GM19397 (cell line): ENCODE results near the gene SERPINI2.

Experiments used
- ATAC-seq: cut with Tn5 transposase; IDR thresholded peaks from one replicate; pipeline ENCODE4 v1.9.1; 2021; ENCODE audit warnings: mild to moderate bottlenecking, moderate library complexity; ENCODE audit not compliant: unreplicated experiment

Gene SERPINI2

GRCh38 chr3:167473863-167474262, at the start of gene SERPINI2:
Gene SERPINI2 (minus strand): TSS chr3:167474042. CDS start chr3:167471834, 2,208 bp downstream.
- ATAC-seq = no peak

- ATAC-seq = no peak
These were observed 47.1 kb upstream of the SERPINI2 start for GRCh38 chr3:167521006-167521355.

- ATAC-seq = no peak
These were observed 46.6 kb upstream of the SERPINI2 start for GRCh38 chr3:167520266-167521005.

GRCh38 chr3:167507954-167508353, 34.1 kb upstream of the SERPINI2 start:
- ATAC-seq = no peak

- no peak for ATAC-seq
These were observed 28.6 kb upstream of the SERPINI2 start for GRCh38 chr3:167502401-167502800.

- ATAC-seq = no peak
These were observed 28.1 kb upstream of the SERPINI2 start for GRCh38 chr3:167501941-167502340.

- no peak for ATAC-seq
These were observed 24.1 kb upstream of the SERPINI2 start for GRCh38 chr3:167497903-167498302.

GRCh38 chr3:167493244-167493643, 19.4 kb upstream of the SERPINI2 start:
- no peak for ATAC-seq

GRCh38 chr3:167491621-167492020, 17.8 kb upstream of the SERPINI2 start:
- ATAC-seq = no peak

- no peak for ATAC-seq
These were observed 15.7 kb upstream of the SERPINI2 start for GRCh38 chr3:167489571-167489970.

GRCh38 chr3:167487556-167487955, 13.7 kb upstream of the SERPINI2 start:
- ATAC-seq = no peak

GRCh38 chr3:167484551-167484950, 10.7 kb upstream of the SERPINI2 start:
- no peak for ATAC-seq

GRCh38 chr3:167483708-167484475, 10.1 kb upstream of the SERPINI2 start:
- no peak for ATAC-seq

GRCh38 chr3:167481164-167481563, 7.3 kb upstream of the SERPINI2 start:
- no peak for ATAC-seq

- no peak for ATAC-seq
These were observed 6.9 kb upstream of the SERPINI2 start for GRCh38 chr3:167480748-167481147.

- ATAC-seq = no peak
These were observed 4.5 kb downstream of the SERPINI2 start for GRCh38 chr3:167469381-167469780.

- no peak for ATAC-seq
These were observed 5.8 kb downstream of the SERPINI2 start for GRCh38 chr3:167467848-167468611.

- ATAC-seq = no peak
These were observed 6.9 kb downstream of the SERPINI2 start for GRCh38 chr3:167466966-167467365.

- ATAC-seq = no peak
These were observed 17.6 kb downstream of the SERPINI2 start for GRCh38 chr3:167456157-167456799.

GRCh38 chr3:167453815-167454214, 20.0 kb downstream of the SERPINI2 start:
- no peak for ATAC-seq

GRCh38 chr3:167451282-167451681, 22.6 kb downstream of the SERPINI2 start:
- ATAC-seq = no peak
